ENCODE data around the gene PEPD. TPM values are rescaled to one million over a fixed set of nuclear protein-coding genes. Genes with fewer than 3 reads are reported as not detected.

Gene PEPD
- total RNA-seq, 4 donors from 2014 or later: 92.6 to 323 (median 218) TPM

DNA sequence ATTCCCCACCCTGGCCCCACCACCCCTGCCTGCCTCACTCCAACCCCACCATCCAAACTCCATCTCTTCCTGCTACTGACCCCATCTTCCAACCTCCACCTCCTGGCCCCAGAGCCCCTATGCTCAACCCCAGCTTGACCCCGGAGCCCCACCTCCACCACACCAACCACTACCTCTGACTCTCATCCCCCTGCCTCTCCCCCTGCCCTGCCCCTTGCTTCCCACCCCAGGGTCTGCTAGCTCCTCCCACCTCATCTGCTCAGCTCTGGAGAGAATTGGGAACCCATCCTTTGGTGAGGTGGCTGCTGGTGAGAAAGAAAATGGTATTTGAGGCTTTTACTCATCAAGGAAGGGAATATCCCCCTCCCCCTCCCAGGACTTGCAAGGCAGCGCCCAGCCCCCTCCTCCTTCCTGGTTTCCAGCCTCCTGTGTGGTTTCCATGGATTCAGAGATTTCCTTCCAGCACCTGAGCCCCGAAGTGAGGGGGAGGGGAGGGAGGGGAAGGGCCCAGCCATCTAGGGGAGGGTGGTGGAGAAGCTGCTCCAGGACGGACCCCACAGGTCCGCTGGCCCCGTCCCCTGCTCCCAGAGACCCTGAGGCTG is 11.4 kb upstream of the PEPD start:
- 22 to 40% methylated on average over 1 to 6 of the region's 6 CpGs for WGBS, 2 donors (ENCODE audit: low coverage in 1 of 2)
- intact Hi-C loops (cut with DNase I; ENCODE audit: low total_unique reads): no loop called here
- H3K27ac ChIP-seq: no peak overlapping the region
- H3K36me3 ChIP-seq: no peaks in the 10 kb centered on the region
- no peaks in the 10 kb centered on the region for H3K4me1 ChIP-seq
- H3K9me3 ChIP-seq: no peaks in the 10 kb centered on the region
- in situ Hi-C loops (cut with MboI; ENCODE audit: low pct_ligation_motif_present in 1 of 4, low pct_unique_long_range_greater_than_20kb in 1 of 4, low sequenced_read_pairs in 3 of 4): no loop called here
- no peak for TF ChIP-seq POLR2AphosphoS5 (IDR thresholded peaks at IDR 0.05)
- TF ChIP-seq EP300 (IDR thresholded peaks at IDR 0.05; ENCODE audit: low read depth): no peak
- TF ChIP-seq, protein P1, sequence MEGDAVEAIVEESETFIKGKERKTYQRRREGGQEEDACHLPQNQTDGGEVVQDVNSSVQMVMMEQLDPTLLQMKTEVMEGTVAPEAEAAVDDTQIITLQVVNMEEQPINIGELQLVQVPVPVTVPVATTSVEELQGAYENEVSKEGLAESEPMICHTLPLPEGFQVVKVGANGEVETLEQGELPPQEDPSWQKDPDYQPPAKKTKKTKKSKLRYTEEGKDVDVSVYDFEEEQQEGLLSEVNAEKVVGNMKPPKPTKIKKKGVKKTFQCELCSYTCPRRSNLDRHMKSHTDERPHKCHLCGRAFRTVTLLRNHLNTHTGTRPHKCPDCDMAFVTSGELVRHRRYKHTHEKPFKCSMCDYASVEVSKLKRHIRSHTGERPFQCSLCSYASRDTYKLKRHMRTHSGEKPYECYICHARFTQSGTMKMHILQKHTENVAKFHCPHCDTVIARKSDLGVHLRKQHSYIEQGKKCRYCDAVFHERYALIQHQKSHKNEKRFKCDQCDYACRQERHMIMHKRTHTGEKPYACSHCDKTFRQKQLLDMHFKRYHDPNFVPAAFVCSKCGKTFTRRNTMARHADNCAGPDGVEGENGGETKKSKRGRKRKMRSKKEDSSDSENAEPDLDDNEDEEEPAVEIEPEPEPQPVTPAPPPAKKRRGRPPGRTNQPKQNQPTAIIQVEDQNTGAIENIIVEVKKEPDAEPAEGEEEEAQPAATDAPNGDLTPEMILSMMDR (IDR thresholded peaks at IDR 0.05): no peak
- no peak for TF ChIP-seq POLR2A (IDR thresholded peaks at IDR 0.05)
- H3K27me3 ChIP-seq: peaks cover 28% of the 10 kb centered on the region
- H3K4me3 ChIP-seq: no peak overlapping the region
- DNase-seq: no peak

DNA sequence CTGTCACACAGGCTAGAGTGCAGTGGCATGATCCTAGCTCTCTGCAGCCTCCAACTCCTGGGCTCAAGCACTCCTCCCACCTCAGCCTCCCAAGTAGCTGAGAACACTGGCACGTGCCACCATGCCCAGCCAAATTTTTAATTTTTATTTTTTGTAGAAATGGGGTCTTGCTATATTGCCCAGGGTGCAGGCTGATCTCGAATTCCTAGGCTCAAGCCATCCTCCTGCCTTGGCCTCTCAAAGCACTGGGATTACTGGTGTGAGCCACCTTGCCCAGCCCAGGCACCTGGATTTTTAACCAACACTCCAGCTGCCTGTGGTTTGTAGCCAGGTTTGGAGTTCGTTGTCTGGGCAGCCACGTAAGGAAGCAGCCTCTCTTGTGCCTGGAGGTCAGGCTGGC is 9.3 kb upstream of the PEPD start:
- intact Hi-C loops (cut with DNase I; ENCODE audit: low total_unique reads): no loop called here
- TF ChIP-seq POLR2A (IDR thresholded peaks at IDR 0.05): no peak
- no peak for TF ChIP-seq EP300 (IDR thresholded peaks at IDR 0.05; ENCODE audit: low read depth)
- no peak for TF ChIP-seq POLR2AphosphoS5 (IDR thresholded peaks at IDR 0.05)
- TF ChIP-seq, protein P1 (IDR thresholded peaks at IDR 0.05): no peak
- H3K9me3 ChIP-seq: no peaks in the 10 kb centered on the region
- H3K36me3 ChIP-seq: no peaks in the 10 kb centered on the region
- in situ Hi-C loops (cut with MboI; ENCODE audit: low pct_ligation_motif_present in 1 of 4, low pct_unique_long_range_greater_than_20kb in 1 of 4, low sequenced_read_pairs in 3 of 4): no loop called here
- no peaks in the 10 kb centered on the region for H3K4me1 ChIP-seq
- no peak overlapping the region for H3K4me3 ChIP-seq
- no peak for DNase-seq
- WGBS, 2 donors (ENCODE audit: low coverage in 1 of 2): 60 to 63% methylated on average over 1 to 4 of the region's 4 CpGs
- H3K27ac ChIP-seq: no peak overlapping the region
- H3K27me3 ChIP-seq: peaks cover 34% of the 10 kb centered on the region

DNA sequence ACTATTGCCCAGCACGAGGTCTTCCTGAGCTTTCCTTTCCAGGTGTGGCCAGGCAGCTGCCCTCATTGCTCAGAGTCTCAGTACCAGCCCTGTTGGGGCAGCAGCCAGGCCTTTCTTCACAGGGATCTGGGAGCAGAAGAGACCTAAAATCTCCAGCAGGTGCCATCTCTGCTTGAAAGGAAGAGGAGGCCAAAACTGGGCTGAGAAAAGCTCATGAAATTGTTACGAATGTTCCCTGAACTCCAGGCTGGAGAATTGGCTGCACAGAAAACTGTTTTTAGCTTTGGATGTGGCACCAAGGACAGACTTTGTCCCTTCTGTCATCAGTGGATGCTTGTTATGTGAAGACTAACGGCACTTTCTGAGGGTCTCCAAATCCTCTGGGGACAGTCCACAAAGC is 8.7 kb upstream of the PEPD start:
- H3K36me3 ChIP-seq: no peaks in the 10 kb centered on the region
- in situ Hi-C loops (cut with MboI; ENCODE audit: low pct_ligation_motif_present in 1 of 4, low pct_unique_long_range_greater_than_20kb in 1 of 4, low sequenced_read_pairs in 3 of 4): no loop called here
- H3K27ac ChIP-seq: no peak overlapping the region
- no peaks in the 10 kb centered on the region for H3K9me3 ChIP-seq
- H3K27me3 ChIP-seq: peaks cover 34% of the 10 kb centered on the region
- 46 to 100% methylated on average over 1 to 3 of the region's 3 CpGs for WGBS, 2 donors (ENCODE audit: low coverage in 1 of 2)
- no peaks in the 10 kb centered on the region for H3K4me1 ChIP-seq
- H3K4me3 ChIP-seq: no peak overlapping the region
- DNase-seq: no peak
- TF ChIP-seq POLR2AphosphoS5 (IDR thresholded peaks at IDR 0.05): no peak
- TF ChIP-seq POLR2A (IDR thresholded peaks at IDR 0.05): no peak
- intact Hi-C loops (cut with DNase I; ENCODE audit: low total_unique reads): no loop called here

DNA sequence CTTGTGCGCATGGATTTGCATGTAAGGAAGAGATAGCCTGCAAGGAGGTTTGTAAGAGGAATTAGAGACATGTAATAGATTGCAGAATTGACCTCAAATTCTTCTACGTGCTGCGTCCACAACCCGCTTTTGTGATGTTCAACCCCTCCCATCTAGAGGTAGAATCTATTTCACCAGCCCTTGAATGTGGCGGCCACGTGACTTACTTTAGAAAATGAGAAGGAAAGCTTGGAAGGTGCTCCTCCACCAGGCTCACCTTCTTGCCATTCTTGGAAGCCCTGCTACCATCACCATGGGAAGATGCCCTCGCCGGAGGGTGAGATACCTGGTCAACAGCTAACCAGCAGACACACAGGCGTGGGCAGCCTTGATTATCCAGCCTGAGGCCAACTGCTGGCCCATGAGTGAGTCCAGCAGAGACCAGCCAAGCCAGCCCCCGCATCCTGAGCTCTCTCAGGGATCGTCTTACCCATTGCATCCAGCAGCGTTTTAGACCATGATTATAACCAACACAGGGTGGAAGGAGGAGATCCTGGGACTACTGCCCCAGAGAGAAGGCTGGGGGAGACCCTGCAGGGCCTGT is 7.6 kb upstream of the PEPD start:
- H3K4me3 ChIP-seq: no peak overlapping the region
- in situ Hi-C loops (cut with MboI; ENCODE audit: low pct_ligation_motif_present in 1 of 4, low pct_unique_long_range_greater_than_20kb in 1 of 4, low sequenced_read_pairs in 3 of 4): no loop called here
- H3K36me3 ChIP-seq: no peaks in the 10 kb centered on the region
- no peaks in the 10 kb centered on the region for H3K4me1 ChIP-seq
- no peak overlapping the region for H3K27ac ChIP-seq
- H3K27me3 ChIP-seq: peaks cover 34% of the 10 kb centered on the region
- H3K9me3 ChIP-seq: no peaks in the 10 kb centered on the region
- 69% methylated on average over 12 of the region's 12 CpGs; no CpG with 5 or more reads in 1 of the 2 donors for WGBS, 2 donors (ENCODE audit: low coverage in 1 of 2)
- intact Hi-C loops (cut with DNase I; ENCODE audit: low total_unique reads): no loop called here
- TF ChIP-seq POLR2AphosphoS5 (IDR thresholded peaks at IDR 0.05): no peak
- no peak for TF ChIP-seq POLR2A (IDR thresholded peaks at IDR 0.05)
- no peak for TF ChIP-seq EP300 (IDR thresholded peaks at IDR 0.05; ENCODE audit: low read depth)
- TF ChIP-seq, protein P1 (IDR thresholded peaks at IDR 0.05): no peak
- DNase-seq: no peak

Measured in transverse colon (tissue), 4 donors.